ENCODE measurements around the gene ATP6AP1.
"Not testable (repeated sequence)": the region's sequence is repeated elsewhere in the genome, so short reads cannot be mapped to it uniquely, and the experiment has no call there.

ATP6AP1 gene

DNA sequence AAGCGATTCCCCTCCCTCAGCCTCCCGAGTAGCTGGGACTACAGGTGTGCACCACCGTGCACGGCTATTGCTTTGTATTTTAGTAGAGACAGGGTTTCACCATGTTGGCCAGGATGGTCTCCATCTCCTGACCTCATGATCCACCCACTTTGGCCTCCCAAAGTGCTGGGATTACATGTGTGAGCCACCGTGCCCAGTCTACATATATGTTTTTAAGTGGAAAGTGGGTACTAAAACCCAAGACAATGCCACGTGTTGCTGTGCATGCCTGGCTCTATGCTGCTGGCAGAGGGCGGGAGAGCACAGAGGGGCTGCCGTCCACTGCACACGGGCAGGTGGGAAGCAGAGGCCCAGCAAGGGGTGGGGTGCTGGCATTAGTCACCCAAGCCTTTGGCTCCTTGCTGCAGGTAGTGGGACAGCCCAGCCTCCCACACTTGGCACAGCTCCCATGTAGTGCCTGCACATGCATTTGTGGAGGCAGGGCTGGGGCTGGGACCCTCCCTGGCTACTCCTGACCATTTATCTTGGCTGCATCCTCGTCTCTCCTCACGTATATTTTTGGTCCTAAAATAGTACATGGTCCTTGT is 45.9 kb upstream of the ATP6AP1 start:
- TF ChIP-seq CTCF (IDR thresholded peaks at IDR 0.05; ENCODE audit: low read length, missing control alignments), result no peak
- DNase-seq (ENCODE audit: low read depth), result no peak
- no peak overlapping the region for H3K4me3 ChIP-seq (replicated peaks; ENCODE audit: low read depth, low read length)

GRCh38 chrX:154383359-154384283 is 44.9 kb upstream of the ATP6AP1 start:
- no peak for DNase-seq (ENCODE audit: low read depth)
- H3K4me3 ChIP-seq (replicated peaks; ENCODE audit: low read depth, low read length), result no peak overlapping the region
- no peak for TF ChIP-seq CTCF (IDR thresholded peaks at IDR 0.05; ENCODE audit: low read length, missing control alignments)

DNA sequence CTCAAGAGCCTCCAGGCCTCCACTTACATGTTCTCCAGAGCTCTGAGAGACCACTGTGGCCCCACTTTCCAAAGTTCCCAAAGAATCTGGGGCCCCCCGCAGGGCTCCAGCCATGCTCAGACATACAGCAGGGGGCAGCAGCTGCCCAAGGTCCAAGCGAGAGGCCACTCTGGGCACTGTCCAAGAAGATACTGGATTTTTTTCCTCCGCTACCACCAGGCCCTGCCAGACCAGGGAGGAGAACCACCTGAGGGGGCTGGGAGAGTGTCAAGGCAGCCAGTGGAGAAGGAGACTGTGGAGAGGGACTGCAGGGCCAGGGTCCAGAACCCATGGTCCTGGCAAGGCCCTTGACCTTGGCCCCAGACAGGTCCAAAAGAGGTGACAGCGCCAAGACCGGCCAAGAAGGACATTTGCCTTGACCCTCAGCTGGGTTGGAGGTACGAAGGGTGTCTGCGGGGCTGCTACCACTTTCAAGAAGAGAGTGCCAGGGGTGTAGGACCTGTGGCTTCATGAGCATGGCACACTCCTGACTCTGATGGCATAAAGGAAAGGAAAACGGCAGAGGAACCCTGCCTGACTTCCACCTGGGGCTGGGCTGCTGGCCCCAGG is 44.1 kb upstream of the ATP6AP1 start:
- no peak overlapping the region for H3K4me3 ChIP-seq (replicated peaks; ENCODE audit: low read depth, low read length)
- peak; percentile 44 for DNase-seq (ENCODE audit: low read depth)

GRCh38 chrX:154388094-154388493 is 40.4 kb upstream of the ATP6AP1 start:
- not testable (repeated sequence) for DNase-seq (ENCODE audit: low read depth); H3K4me3 ChIP-seq (replicated peaks; ENCODE audit: low read depth, low read length)

More for the DNA sequence above, 44.1 kb upstream of the ATP6AP1 start:
- TF ChIP-seq CTCF (IDR thresholded peaks at IDR 0.05; ENCODE audit: low read length, missing control alignments), result peak; percentile 36

DNA sequence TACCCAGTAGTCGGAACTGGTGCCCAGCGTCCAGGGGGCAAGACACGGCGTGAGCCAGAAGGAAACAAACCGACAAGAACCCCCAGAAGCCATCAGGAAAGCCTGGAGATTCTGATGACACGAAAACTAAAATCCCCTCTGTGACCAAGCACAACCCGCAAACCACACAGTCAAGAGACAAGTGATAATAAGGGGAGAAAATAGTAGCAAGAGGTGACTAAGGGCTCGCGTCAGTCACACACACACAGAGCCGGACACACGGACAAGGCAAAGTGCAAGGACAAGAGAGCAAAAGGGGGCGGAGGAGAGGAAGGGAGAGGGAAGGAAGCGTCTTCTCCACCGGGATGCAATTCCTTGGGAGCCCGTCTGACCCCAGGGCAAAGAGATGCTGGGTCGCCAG is 39.8 kb upstream of the ATP6AP1 start:
- DNase-seq (ENCODE audit: low read depth); H3K4me3 ChIP-seq (replicated peaks; ENCODE audit: low read depth, low read length): not testable (repeated sequence)

GRCh38 chrX:154389812-154390747 is 38.4 kb upstream of the ATP6AP1 start:
- not testable (repeated sequence) for DNase-seq (ENCODE audit: low read depth)
- peak overlapping the region; percentile 36 for H3K4me3 ChIP-seq (replicated peaks; ENCODE audit: low read depth, low read length)

DNA sequence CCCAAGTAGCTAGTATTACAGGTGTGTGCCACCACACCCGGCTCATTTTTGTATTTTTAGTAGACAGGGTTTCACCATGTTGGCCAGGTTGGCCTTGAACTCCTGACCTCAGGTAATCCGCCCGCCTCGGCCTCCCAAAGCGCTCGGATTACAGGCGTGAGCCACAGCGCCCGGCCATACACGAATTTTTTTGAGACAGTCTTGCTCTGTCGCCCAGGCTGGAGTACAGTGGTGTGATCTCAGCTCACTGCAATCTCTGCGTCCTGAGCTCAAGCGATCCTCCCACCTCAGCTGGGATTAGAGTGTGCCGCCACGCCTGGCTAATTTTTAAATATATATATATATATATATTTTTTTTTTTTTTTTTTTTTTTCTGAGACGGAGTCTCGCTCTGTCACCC is 32.1 kb upstream of the ATP6AP1 start:
- not testable (repeated sequence) for H3K4me3 ChIP-seq (replicated peaks; ENCODE audit: low read depth, low read length); DNase-seq (ENCODE audit: low read depth)

DNA sequence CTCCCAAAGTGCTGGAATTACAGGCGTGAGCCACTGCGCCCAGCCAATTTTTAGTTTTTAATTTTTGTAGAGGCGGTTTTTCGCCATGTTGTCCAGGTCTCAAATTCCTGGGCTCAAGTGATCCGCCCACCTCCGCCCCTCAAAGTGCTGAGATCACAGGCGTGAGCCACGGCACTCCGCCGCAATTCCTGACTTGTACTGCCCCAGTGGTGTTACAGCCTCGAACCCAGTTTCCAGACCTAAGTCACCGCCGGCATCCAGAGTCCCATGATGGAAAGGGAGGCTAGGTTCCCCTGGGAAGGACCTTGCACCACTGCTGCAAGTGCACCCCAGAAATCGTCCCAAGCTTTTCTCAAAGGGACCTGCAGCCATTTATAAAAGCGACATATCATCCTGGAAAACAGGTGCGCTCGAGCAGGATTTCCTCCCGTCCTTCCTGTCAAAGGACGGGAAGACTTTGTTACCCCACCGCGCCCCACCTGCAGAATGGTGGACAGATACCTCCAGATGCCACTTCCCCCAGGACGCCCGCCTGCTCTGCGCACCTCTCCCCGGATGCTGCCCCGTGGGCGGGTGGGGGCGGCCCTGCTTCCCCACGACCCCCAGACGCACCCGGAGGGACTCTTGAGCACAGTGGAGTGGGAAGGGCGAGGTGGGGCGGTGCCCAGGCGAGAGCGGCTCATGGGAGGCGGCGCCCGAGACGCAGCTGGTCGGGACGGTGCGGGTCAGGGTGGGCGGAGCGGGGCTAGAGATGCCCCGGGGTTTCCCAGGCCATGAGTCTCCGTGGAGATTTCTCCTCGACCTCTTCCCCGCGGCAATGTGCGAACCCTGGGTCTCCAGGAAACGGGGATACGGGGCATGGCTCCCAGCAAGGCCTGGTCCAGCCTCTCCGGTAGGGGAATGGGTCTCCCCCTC is 31.2 kb upstream of the ATP6AP1 start:
- TF ChIP-seq CTCF (IDR thresholded peaks at IDR 0.05; ENCODE audit: low read length, missing control alignments), result no peak
- H3K4me3 ChIP-seq (replicated peaks; ENCODE audit: low read depth, low read length), result peak overlapping the region; percentile 91
- peak; percentile 52 for DNase-seq (ENCODE audit: low read depth)

Measured in fibroblast of pulmonary artery (primary cell).